Pancreas (tissue), 10 donors: ENCODE data around the gene SLC23A1. TPM values are rescaled to one million over a fixed set of nuclear protein-coding genes. Genes with fewer than 3 reads are reported as not detected.
A peak's percentile ranks its signal among the peaks of the same experiment; 100 is the strongest.

ENCODE experiments used
- ATAC-seq, 4 donors: fragments of 200-7000 bp; cut with Tn5 transposase; one replicate each; pipeline versions ENCODE4 v1.8.0 to v1.9.1; 2020; ENCODE audit warnings: mild to moderate bottlenecking in 4 of 4, moderate library complexity in 4 of 4
- DNase-seq, 6 donors: peaks; one replicate each; pipeline ENCODE4 v3.0.0-alpha.2; 2020
- FAIRE-seq: peaks from 2 replicates; lab custom pipeline; 2012; peaks lifted over from hg19 to GRCh38; lab: Jason Lieb, UNC
- H3K27ac ChIP-seq, 4 donors: fragments of 200-600 bp; sonication (generic); 1 replicate in 3 of 4; 2 replicates in 1 of 4; pipeline versions ENCODE4 v1.5.0 to v1.8.0; 2020
- H3K27me3 ChIP-seq, 4 donors: fragments of 200-600 bp; one replicate each; pipeline ENCODE4 v1.8.0; 2021
- H3K36me3 ChIP-seq, 3 donors: fragments of 200-600 bp; sonication (generic) in 1 of 3; one replicate each; pipeline versions ENCODE4 v1.5.0 to v1.8.0; 2020 to 2021
- H3K4me1 ChIP-seq, 3 donors: fragments of 200-600 bp; one replicate each; pipeline ENCODE4 v1.8.0; 2021
- H3K4me3 ChIP-seq, 4 donors: fragments of 200-600 bp; sonication (generic) in 2 of 4; one replicate each; pipeline versions ENCODE4 v1.5.0 to v1.8.0; 2020 to 2021
- H3K9me3 ChIP-seq, 4 donors: fragments of 200-600 bp; one replicate each; pipeline ENCODE4 v1.8.0; 2021
- CTCF ChIP-seq, 4 donors: fragments of 200-600 bp; sonication (generic) in 3 of 4; IDR thresholded peaks; one replicate each; pipeline versions ENCODE4 v1.5.0 to v1.8.0; 2021; ENCODE audit warnings: antibody characterized with exemption in 4 of 4
- WGBS, 2 donors: extraction: QIAGEN DNeasy Blood & Tissue Kit; methylation state at CpG; one replicate each; pipeline ENCODE4 v1.1.7; 2013; 5-methylcytosine and 5-hydroxymethylcytosine counted together
- intact Hi-C, 3 donors: fragments of 100-400 bp; cut with DNase I; formaldehyde crosslinking; loops; one replicate each; pipeline versions ENCODE4 v1.11.1 to v1.14.2; 2022
- polyA plus RNA-seq, 2 donors: library from polyadenylated mRNA; stranded (reverse); fragments of 200-250 nt; gene quantifications; one replicate each; pipeline ENCODE4 v1.2.3, GENCODE V29; 2013
- total RNA-seq, 6 donors: library from RNA; stranded (reverse); fragmentation: NEBNext Ultra II Directional in 4 of 6; extraction: Animal tissue kit (Norgen Biotek cat#: 25700) in 4 of 6; gene quantifications; one replicate each; pipeline versions ENCODE4 v1.2.1 to v1.2.4, GENCODE V29; 2021 to 2023
- donor health status: healthy with polysubstance abuse.
- donor health status: DM: no; HTN: no; CAD: no; lungs with moderate emphysema.
- donor health status: DM: no; HTN: no; CAD: no.
- donor health status: control.
- donor health status: control.
- donor health status: Bipolar disorder and iron deficiency.
- donor health status: DM: yes; HTN: yes; CAD: no.
- donor health status: DM: no; HTN: no; CAD: no.
- donor health status: DM: no; HTN: no; CAD: no.
- donor health status: DM: yes; HTN: yes; CAD: no.

SLC23A1 gene
- total and polyA plus RNA-seq, 8 donors: 0.49 to 2.1 (median 1.3) TPM

- ATAC-seq (peak in 2 of 4 donors; percentile 38 to 39), FAIRE-seq (peak; percentile 54), DNase-seq (no peak)
- no peak overlapping the region for H3K27ac ChIP-seq
- H3K4me1 ChIP-seq: no peaks in the 10 kb centered on the region
- no peaks in the 10 kb centered on the region for H3K36me3 ChIP-seq
- H3K9me3 ChIP-seq: no peaks in the 10 kb centered on the region
- WGBS, 2 donors: 61 to 75% methylated on average over 4 of the region's 4 CpGs
- no peaks in the 10 kb centered on the region for H3K27me3 ChIP-seq
- no peak overlapping the region for H3K4me3 ChIP-seq
- no peak for TF ChIP-seq CTCF (IDR thresholded peaks at IDR 0.05)
- intact Hi-C loops: loop anchor here in 1 of 3 donors (5.0 kb wide), 1 partner anchor 95 kb away; no protein-coding TSS in a partner anchor
Observed at GRCh38 chr5:139417214-139417613, 34.1 kb upstream of the SLC23A1 start.

- Histone ChIP-seq H3K27me3 (no peaks in the 10 kb centered on the region), H3K27ac (peak overlapping the region in 1 of 4 donors; percentile 25), H3K4me3 (no peak overlapping the region), H3K9me3 (no peaks in the 10 kb centered on the region), H3K36me3 (no peaks in the 10 kb centered on the region), H3K4me1 (no peaks in the 10 kb centered on the region)
- ATAC-seq (no peak), FAIRE-seq (no peak), DNase-seq (no peak)
- 85 to 87% methylated on average over 9 of the region's 9 CpGs for WGBS, 2 donors
- intact Hi-C loops: loop anchor here in 1 of 3 donors (5.0 kb wide), 1 partner anchor 96 kb away; no protein-coding TSS in a partner anchor
- TF ChIP-seq CTCF (IDR thresholded peaks at IDR 0.05): no peak
Observed at GRCh38 chr5:139416651-139417050, 33.6 kb upstream of the SLC23A1 start.

GRCh38 chr5:139415869-139416268 lies 32.8 kb upstream of the SLC23A1 start:
- H3K4me3 ChIP-seq: no peak overlapping the region
- peak overlapping the region in 3 of 4 donors; percentile 10 to 25 (median 12) for H3K27ac ChIP-seq
- no peaks in the 10 kb centered on the region for H3K27me3 ChIP-seq
- intact Hi-C loops: loop anchor here in 1 of 3 donors (5.0 kb wide), 1 partner anchor 96 kb away; no protein-coding TSS in a partner anchor
- no peaks in the 10 kb centered on the region for H3K36me3 ChIP-seq
- no peak for TF ChIP-seq CTCF (IDR thresholded peaks at IDR 0.05)
- no peaks in the 10 kb centered on the region for H3K9me3 ChIP-seq
- H3K4me1 ChIP-seq: no peaks in the 10 kb centered on the region
- no peak for FAIRE-seq
- DNase-seq: no peak
- ATAC-seq: no peak

GRCh38 chr5:139415221-139415861 lies 32.2 kb upstream of the SLC23A1 start:
- ATAC-seq: peak; percentile 44 to 76 (median 65)
- no peaks in the 10 kb centered on the region for H3K36me3 ChIP-seq
- no peak for TF ChIP-seq CTCF (IDR thresholded peaks at IDR 0.05)
- H3K4me1 ChIP-seq: no peaks in the 10 kb centered on the region
- H3K27ac ChIP-seq: peak overlapping the region in 3 of 4 donors; percentile 10 to 25 (median 12)
- peak in 2 of 6 donors; percentile 33 to 39 for DNase-seq
- intact Hi-C loops: loop anchor here in 1 of 3 donors (5.0 kb wide), 1 partner anchor 97 kb away; no protein-coding TSS in a partner anchor
- H3K4me3 ChIP-seq: no peak overlapping the region
- WGBS, 2 donors: 56 to 60% methylated on average over 8 of the region's 8 CpGs
- no peak for FAIRE-seq
- no peaks in the 10 kb centered on the region for H3K9me3 ChIP-seq
- no peaks in the 10 kb centered on the region for H3K27me3 ChIP-seq
